C4-2B (cell line): ENCODE measurements around the gene PCSK1N.

Experiments used
- CTCF ChIP-seq: fragments of 450-650 bp; conservative IDR thresholded peaks from 2 replicates; pipeline ENCODE4 v1.5.1; 2017; ENCODE audit warnings: mild to moderate bottlenecking
- ZFX ChIP-seq: fragments of 450-650 bp; IDR thresholded peaks from 2 replicates; pipeline ENCODE4 v1.6.1; 2017

- TF ChIP-seq CTCF: no peak
- no peak for TF ChIP-seq ZFX
Measured at GRCh38 chrX:48864210-48864609, 28.8 kb upstream of the PCSK1N start.
